IPS-18c (cell line): ENCODE results near the gene CRNKL1.

Source experiments
- H3K4me3 ChIP-seq: 2 replicates; pipeline ENCODE4 v1.7.0; 2013; ENCODE audit warnings: low read depth, mild to moderate bottlenecking, low read length, moderate library complexity; ENCODE audit not compliant: insufficient read depth
- H3K9me3 ChIP-seq: one replicate; pipeline ENCODE4 v1.6.1; 2013; ENCODE audit warnings: mild to moderate bottlenecking, low read length, moderate library complexity; ENCODE audit not compliant: control insufficient read depth, insufficient read depth

Gene CRNKL1

DNA sequence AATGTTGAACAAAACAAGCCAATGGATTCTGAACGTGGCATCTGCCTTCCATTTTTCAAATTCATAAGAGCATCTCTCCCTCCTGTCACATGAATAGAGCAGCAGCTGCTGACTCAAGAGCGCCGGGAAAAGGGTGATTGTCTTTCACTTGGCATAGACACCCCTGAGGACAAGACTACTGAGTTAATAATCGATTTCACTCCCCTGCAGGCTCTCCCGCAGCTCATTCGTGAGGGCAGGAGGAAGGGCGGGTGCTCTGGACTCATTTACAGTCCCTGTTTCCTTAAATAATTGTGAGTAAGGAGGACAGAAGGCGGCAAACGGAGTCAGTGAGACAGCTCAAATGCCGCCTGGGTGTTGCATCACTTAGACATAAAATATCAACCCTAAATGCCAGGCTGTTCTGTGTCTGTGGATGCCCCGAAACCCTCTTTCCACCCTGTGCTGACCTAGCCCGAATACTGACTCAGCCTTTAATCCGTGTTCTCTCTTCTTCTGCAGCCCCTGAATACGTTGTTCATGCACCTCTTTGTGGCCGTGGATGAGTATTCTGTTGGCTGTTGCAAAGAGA is 21.6 kb upstream of the CRNKL1 start:
- Histone ChIP-seq H3K9me3 (no peaks in the 10 kb centered on the region), H3K4me3 (no peak overlapping the region)

DNA sequence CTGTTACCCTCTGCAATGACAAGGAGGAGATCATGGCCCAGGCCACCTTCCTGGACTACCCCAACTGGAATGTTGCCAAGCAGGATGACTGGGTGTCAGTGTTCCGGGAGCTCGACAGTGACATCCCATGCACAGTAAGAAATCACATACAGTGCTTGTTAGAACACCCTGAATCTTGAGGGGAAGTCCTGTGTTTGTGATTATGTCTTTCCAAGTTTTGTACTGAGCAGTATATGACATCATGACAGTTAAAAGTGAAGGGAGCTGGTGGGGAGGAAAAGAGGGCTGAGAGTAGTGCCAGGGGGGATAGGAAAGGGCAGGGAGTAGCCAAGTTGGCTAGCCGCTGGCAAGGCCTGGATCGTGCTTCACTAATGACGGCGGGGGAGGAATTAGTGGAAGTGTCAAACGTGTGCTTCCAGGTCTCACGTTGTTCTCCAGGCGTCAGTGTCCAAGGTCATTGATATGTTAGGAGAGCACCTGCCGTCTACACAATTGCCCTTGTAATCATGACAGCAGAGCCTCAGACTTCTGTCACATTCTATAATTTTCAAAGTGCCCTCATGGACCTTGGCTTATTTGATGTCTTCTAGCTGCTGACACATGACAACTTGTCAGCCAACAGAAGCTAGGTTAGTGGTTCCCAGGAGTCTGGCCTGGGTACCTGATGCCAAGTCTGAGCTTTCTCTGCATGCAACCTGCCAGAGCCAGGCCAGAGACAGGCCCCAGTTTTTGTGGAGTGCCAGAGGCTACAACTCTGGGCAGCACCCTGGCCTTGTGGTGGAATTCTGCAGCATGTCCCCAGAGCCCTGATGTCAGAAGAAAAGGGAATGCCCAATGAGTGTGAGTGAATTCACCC is 18.8 kb upstream of the CRNKL1 start:
- no peaks in the 10 kb centered on the region for H3K9me3 ChIP-seq
- no peak overlapping the region for H3K4me3 ChIP-seq

DNA sequence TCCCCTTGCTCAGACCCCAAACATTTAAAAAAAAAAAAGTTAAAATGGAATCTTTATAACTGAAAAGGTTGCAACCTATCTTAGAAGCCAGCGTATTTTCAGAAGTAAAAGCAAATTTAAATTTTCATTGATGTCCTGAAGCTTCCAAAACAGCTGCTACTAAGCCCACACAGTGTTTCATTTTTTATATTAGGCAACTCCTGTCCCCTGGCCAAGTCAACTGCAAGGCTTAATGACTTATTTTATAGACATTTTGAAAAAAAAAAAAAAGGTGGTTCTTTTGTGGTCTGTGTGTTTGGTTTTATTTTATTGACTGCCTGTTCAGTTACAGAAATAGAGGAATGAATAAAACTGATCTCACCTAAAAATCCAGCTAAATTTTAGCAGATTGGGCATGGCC is 13.1 kb upstream of the CRNKL1 start:
- no peak overlapping the region for H3K4me3 ChIP-seq
- no peaks in the 10 kb centered on the region for H3K9me3 ChIP-seq

DNA sequence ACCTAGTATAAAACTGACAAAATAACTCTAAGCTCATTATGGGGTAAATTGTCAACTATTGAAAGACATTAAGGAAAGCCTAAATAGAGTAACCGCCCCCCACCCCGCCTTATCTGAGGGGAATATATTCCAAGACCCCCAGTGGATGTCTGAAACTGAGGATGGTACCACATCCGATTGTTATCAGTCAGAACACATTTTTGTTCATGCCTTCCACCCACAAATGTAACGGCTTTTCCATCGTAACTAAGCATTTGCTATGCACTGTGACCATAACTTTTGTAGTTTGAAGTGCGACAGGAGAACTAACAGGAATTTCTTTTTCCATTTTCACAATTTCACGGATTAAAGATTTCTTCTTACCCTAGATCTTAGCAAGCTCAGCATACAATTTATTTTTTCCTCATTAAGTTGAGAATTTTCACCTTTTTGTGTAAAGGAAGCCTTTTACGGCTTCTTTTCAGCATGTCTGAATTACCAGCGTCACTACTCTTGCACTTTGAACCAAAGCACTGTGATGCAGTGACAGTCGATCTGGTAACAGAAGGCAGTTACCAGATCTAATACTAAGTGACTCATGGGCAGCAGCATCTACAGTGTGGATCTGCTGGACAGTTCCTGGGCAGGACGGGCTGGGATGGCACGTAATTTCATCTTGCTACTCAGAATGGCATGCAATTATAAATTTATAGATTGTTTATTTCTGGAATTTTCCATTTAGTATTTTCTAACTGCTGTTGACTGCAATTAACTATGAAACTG is 11.9 kb upstream of the CRNKL1 start:
- H3K4me3 ChIP-seq = no peak overlapping the region

DNA sequence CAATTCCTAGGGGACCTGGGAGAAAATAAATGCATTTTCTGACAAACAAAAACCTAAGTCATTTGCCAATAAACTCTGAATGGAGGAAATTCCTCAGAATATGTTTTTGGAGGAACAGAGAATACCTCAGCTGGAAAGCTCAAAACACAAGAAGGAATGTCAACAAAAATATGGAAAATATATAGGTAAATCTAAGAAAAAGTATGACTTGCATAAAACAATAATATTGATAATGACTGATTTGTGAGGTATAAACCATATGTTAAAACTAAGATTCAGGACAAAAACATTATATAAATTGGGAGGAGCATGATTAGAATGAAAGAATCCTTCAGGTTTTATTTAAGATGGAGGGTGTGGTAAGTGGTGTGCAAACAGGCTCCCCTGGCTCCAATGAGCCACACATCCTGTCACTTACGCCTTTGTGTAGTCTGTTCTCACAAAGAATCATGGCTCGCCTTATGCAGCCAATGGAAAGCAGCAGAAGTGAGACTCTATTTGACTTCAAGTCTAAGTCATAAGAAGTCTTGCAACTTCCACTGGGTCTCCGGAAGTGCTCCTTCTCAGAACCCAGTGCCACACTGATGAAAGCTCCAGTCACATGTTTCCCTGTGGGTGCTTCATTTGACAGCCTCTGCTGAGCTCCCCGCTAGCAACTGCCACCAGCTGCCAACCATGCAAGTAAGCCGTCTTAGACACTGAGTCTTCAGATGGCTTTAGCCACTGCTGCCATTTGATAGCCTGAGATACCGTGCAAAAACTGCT is 8.2 kb upstream of the CRNKL1 start:
- no peak overlapping the region for H3K4me3 ChIP-seq
- no peaks in the 10 kb centered on the region for H3K9me3 ChIP-seq

More for the DNA sequence above, 11.9 kb upstream of the CRNKL1 start:
- no peaks in the 10 kb centered on the region for H3K9me3 ChIP-seq

DNA sequence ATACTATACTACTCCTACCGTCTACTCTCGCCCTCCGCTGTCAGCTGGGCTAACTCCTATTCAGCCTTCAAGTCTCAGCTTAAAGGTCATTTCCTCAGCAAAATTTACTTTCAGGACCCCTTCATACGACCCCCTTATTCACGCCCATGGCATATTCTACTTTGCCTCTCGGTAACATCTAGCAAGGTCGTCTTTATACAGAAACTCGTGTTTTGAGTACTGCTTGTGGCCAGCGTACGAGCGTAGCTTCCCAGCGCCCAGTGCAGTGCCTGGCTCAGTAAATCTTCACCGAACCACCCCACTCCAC is 546 bp downstream of the CRNKL1 start:
- H3K9me3 ChIP-seq = no peaks in the 10 kb centered on the region
- H3K4me3 ChIP-seq = peak overlapping the region; percentile 100

DNA sequence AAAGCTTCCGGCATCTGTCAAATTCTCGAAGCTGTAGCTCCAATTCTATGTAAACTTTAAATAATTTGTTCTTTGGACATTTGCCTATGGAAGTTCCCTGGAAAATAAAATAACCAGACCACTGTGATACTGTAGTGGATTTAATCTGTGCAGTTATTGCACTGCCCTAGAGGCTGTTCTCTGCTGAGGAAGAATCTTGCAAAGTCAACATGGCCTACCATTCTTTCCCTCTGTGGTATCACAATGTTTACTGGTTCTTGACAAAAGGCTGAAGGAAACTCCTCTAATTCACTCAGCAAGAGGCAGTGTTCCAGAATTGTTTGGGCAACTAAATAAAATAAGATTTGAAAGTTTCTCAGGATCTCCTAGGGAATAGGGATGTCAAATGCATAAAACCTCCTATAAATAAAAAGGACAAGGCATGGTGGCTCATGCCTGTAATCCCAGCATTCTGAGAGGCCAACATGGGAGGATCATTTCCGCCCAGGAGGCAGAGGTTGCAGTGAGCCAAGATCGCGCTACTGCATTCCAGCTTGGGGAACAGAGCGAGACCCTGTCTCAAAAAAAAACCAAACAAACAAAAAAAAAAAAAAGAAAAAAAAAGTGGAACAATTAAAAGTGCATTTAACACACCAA is 12.4 kb downstream of the CRNKL1 start:
- Histone ChIP-seq H3K4me3 (no peak overlapping the region), H3K9me3 (peaks cover 3% of the 10 kb centered on the region)

DNA sequence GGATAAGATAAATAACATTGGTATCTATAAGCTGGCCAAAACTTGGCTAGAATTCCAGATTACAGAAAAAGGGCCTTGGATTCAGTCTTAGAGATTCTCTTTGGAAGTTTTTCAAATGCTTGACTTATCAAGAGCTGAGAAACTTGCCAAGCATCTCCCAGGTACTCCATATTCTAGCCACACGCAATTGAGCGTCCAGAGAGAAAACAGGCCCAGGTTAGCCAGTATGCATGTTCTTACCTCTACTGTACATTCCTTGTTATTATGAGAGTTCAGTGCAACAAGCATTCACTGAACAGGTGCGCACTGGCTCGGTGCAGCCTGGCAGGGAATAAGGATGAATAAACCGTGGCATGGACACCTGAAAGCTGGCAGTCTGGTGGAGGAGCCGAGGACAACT is 13.7 kb downstream of the CRNKL1 start:
- Histone ChIP-seq H3K9me3 (peaks cover 3% of the 10 kb centered on the region), H3K4me3 (no peak overlapping the region)

DNA sequence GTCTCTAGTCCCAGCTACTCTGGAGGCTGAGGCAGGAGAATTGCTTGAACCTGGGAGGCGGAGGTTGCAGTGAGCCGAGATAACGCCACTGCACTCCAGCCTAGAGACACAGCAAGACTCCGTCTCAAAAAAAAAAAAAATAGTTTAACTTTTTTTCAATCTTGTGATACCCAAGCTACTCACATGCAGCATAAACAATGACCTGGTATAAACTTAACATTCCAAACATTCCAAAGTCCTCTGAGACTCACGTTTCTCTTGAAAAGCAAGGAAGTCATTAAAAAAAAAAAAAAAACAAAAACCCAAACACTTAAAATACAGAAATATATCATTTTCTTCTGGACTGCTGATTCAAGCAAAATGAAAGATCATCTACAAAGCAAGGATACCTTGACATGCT is 14.3 kb downstream of the CRNKL1 start:
- H3K9me3 ChIP-seq = peaks cover 3% of the 10 kb centered on the region
- H3K4me3 ChIP-seq = no peak overlapping the region

DNA sequence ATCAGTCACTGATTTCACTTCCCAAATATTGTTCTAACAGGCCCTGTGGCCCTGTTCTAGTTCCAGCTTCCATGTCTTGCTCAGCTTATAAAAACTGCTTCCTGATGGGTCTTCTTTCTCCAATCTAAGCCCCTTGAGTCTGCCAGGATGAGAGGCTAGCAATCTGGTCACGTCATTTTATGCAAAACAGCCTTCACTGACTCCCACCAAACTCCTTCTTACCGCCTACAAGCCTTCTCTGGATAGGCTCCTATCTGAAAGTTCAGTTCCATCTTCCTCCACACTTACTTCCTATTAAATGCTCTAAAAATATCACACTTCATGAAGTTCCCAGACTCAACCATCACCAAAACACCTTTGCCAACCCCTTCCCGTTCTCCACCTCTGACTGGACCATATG is 15.5 kb downstream of the CRNKL1 start:
- H3K9me3 ChIP-seq = peaks cover 3% of the 10 kb centered on the region
- no peak overlapping the region for H3K4me3 ChIP-seq

DNA sequence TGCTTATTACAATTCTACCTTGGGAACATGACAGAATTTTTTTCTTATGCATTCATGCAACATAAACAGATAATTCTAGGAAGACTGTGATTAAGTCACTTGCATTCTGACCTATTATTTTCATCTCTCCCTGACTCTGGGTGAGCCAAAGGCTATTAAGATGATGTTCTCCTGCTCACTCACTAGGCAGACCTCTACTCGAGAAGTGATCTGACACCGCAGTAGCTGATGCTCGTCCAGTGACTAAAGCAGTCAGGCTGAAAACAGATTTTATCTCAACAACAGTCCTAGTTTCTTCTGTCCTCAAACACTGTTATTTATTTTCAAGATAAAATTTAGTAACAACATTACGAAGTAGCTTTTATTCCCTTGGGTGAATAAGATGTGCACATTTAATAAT is 17.8 kb downstream of the CRNKL1 start:
- no peak overlapping the region for H3K4me3 ChIP-seq
- H3K9me3 ChIP-seq = no peaks in the 10 kb centered on the region

DNA sequence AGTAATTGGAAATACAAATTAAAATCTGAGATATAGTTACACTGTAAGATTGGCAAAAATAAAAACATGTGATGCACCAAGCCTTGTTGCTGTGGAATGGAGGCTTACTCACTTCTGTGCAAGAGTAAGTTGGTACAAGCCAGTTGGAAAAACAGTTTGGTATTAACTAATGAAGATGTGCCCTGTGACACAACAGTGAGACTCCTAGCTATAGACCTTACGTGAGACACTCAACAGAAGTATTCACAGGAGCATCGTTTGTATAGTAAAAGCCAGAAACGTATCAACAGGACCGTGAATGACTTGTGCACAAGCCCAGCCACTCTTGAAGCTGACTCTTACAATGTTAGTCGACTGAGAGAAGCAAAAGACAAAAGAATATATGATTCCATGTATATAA is 20.5 kb downstream of the CRNKL1 start:
- Histone ChIP-seq H3K9me3 (no peaks in the 10 kb centered on the region), H3K4me3 (no peak overlapping the region)

DNA sequence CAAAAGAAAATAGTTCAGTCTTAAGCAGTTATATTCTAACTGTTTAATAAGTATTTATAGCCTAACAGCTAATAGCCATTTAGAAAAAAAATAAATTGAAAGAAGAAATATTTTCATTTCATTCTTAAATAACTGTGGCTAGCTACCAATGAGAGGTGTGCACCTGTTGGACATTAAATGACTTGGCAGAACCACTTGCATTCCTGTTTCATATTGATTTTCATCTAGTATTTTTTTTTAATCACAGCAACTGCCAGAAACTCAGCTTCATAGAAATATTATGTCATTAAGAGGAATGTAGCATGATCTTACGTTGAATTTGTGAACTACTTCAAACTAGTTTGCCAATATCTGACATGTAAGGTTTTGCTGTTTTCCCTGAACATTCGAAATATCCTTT is 25.0 kb downstream of the CRNKL1 start:
- Histone ChIP-seq H3K9me3 (no peaks in the 10 kb centered on the region), H3K4me3 (no peak overlapping the region)

DNA sequence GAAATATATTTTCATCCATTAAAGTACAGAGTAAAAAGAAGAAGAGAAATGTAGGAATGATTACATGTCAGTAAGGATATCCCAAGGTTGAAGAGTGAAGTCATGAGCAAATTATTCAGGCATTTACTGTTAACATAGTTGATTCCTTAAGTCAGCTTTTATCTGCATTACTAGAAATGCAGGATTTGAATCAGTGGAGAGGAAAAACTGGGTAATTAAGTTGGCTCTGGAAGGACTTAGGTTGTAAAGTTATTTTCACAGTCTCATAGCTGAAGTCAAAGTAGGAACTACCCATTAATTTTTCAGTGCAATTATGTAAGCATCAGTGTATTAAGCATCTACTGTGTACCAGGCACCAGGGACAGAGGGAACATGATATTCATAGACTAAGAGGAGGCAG is 27.3 kb downstream of the CRNKL1 start:
- no peaks in the 10 kb centered on the region for H3K9me3 ChIP-seq
- H3K4me3 ChIP-seq = no peak overlapping the region

DNA sequence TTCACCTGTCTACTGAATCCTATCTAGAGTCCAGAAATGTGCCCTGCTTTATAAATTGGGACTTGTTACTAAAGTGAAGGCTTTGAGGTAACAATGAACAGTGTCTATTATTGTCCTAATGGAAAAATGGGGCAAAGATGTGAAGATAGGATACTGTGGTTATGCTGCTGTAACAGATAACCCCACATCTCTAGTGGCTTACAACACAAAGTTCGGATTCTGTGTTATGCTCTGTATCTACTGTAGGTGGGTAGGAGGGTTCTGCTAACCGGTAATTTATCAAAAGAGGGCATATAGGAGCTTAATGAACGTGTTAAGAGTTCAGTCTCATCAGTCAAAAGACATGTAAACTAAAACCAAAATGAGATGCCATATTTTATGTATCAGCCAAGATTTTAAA is 28.9 kb downstream of the CRNKL1 start:
- H3K9me3 ChIP-seq = no peaks in the 10 kb centered on the region
- H3K4me3 ChIP-seq = no peak overlapping the region

DNA sequence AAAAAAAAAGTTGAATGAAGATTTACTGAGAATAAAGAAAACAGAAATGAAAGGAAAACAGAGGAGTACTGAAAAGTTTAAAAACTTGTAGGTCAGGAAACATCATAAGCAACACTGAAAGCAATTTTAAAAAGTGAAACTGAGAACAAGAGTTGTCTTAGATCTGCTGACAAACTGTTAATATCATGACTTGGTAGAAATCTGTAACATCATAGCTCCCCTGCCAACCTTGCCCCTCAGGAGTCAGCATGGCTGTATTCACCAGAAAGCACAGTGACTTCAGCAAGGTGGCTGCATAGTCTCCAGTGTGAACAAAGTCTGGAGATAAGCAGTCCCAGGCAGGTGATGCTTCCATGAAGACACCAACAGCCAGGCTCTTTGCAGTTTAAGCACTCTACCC is 29.8 kb downstream of the CRNKL1 start:
- Histone ChIP-seq H3K4me3 (no peak overlapping the region), H3K9me3 (no peaks in the 10 kb centered on the region)

DNA sequence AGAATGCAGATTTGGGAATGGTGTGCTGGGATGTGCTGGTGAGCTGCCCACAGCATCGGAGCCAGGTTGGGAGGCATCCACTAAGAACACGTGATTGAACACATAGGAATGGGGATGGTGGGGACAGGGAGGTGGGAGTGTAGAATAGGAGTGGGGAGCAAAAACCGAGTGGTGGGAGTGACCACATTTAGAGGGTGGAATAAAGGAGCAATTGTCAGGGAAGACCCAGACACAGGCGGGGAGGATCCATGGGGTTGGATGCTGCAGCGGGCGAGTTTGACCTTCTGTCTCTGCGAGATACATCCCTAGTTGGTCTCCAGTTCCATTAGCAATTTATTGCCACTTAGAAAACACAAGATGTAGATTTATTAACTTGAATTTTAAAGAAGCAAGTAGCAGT is 30.4 kb downstream of the CRNKL1 start:
- H3K4me3 ChIP-seq = no peak overlapping the region

More for the DNA sequence above, 30.4 kb downstream of the CRNKL1 start:
- no peaks in the 10 kb centered on the region for H3K9me3 ChIP-seq
